ENCODE results near the gene PRICKLE2.
A peak's percentile ranks its signal among the peaks of the same experiment; 100 is the strongest.

PRICKLE2 gene

DNA sequence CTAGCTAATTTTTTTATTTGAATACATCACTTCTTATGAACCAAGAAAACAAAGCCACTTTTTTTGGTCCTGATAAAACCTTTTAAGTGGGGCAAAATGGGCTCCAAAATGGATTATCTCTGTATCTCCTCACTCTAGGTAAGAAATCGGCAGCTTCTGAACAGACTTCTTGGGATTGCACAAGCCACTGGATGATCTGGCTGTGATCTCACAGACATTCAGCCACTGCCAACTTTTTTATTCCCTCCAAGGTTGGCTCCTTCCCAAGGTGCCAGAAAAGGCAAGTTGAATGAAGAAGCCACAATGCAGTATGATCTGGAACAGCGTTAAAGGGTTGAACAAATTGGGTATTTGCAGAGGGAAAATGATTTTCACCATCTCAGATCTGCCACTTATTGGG lies 73.2 kb downstream of the PRICKLE2 start:
- no peak overlapping the region for H3K4me3 ChIP-seq (ENCODE audit: low read length)
- TF ChIP-seq, protein P1, sequence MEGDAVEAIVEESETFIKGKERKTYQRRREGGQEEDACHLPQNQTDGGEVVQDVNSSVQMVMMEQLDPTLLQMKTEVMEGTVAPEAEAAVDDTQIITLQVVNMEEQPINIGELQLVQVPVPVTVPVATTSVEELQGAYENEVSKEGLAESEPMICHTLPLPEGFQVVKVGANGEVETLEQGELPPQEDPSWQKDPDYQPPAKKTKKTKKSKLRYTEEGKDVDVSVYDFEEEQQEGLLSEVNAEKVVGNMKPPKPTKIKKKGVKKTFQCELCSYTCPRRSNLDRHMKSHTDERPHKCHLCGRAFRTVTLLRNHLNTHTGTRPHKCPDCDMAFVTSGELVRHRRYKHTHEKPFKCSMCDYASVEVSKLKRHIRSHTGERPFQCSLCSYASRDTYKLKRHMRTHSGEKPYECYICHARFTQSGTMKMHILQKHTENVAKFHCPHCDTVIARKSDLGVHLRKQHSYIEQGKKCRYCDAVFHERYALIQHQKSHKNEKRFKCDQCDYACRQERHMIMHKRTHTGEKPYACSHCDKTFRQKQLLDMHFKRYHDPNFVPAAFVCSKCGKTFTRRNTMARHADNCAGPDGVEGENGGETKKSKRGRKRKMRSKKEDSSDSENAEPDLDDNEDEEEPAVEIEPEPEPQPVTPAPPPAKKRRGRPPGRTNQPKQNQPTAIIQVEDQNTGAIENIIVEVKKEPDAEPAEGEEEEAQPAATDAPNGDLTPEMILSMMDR (IDR thresholded peaks at IDR 0.05; ENCODE audit: insufficient read depth, low read depth, low read length, missing control alignments): no peak
- peak; percentile 90 for DNase-seq (ENCODE audit: low read depth)

DNA sequence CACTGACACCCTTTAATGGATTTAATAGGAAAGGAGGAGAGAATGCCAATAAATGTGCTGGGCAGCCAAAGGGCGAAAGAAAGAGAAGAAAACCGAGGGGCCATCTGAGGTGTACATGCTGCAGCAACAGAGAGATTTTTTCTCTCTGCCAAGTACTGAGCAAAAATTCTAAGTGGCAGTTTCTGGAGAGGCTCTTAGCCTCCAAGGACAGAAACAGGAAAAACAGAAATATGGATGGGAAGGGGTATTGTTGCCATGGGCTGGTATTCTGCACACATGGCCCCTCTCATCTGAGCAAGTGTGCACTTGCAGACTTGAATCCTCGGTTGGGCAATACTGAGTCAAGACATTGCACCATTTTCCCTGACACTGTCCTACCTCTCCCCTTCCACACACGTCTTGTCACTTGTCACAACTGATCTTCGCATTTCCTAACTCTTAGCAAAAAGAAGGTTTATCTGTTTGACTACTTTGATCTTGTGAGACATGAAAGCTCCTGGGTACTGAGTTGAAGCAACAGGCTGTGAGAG lies 73.9 kb downstream of the PRICKLE2 start:
- DNase-seq (ENCODE audit: low read depth): peak; percentile 91
- no peak overlapping the region for H3K4me3 ChIP-seq (ENCODE audit: low read length)
- TF ChIP-seq, protein P1 (IDR thresholded peaks at IDR 0.05; ENCODE audit: insufficient read depth, low read depth, low read length, missing control alignments): no peak

DNA sequence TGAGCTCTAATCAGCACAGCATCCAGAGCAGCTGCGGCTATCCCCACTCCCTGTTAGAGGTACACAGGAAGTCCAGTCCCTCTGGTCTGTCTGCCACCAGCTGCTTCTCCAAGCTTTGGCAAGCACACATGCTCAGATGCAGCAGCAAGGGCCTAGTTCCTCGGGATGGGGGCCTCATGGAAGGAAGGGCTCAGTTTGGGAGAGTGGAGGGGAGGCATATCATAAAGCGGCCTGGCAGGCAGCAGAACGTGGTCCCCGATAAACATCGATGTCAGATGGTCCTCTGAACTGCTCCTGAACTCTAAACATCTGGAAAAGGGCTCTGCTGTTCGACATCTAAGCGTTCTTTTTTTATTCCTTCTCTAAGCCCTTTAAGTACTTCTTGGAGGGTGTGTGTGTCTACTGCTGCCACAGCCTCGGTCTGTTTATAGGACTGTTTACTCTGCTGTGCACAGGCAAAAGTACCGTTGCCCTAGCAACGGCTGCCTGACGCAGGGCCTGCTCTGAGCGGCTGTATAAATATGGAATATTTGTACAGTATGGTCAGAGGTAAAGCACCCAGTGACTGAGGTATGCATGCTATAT lies 74.6 kb downstream of the PRICKLE2 start:
- TF ChIP-seq, protein P1 (IDR thresholded peaks at IDR 0.05; ENCODE audit: insufficient read depth, low read depth, low read length, missing control alignments): no peak
- H3K4me3 ChIP-seq (ENCODE audit: low read length): no peak overlapping the region
- peak; percentile 80 for DNase-seq (ENCODE audit: low read depth)

DNA sequence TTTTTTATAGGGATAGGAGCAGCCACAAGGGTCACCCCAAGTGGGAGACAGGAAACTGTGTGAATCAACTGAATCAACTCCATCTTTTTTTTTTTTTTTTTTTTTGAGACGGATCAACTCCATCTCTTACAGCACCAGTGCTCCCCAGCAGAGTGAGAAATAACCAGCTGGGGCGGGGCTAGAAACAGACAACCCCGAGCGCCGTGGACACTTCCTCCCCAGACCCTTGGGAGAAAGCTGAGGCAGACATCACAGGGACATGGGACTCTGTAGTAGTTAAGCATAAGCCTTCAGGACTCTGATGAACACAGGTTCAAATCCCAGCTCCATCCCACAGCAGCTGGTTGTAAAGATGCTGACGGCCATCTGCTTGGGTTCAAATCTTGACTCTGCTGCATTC lies 75.4 kb downstream of the PRICKLE2 start:
- TF ChIP-seq, protein P1 (IDR thresholded peaks at IDR 0.05; ENCODE audit: insufficient read depth, low read depth, low read length, missing control alignments): no peak
- H3K4me3 ChIP-seq (ENCODE audit: low read length): no peak overlapping the region
- no peak for DNase-seq (ENCODE audit: low read depth)

DNA sequence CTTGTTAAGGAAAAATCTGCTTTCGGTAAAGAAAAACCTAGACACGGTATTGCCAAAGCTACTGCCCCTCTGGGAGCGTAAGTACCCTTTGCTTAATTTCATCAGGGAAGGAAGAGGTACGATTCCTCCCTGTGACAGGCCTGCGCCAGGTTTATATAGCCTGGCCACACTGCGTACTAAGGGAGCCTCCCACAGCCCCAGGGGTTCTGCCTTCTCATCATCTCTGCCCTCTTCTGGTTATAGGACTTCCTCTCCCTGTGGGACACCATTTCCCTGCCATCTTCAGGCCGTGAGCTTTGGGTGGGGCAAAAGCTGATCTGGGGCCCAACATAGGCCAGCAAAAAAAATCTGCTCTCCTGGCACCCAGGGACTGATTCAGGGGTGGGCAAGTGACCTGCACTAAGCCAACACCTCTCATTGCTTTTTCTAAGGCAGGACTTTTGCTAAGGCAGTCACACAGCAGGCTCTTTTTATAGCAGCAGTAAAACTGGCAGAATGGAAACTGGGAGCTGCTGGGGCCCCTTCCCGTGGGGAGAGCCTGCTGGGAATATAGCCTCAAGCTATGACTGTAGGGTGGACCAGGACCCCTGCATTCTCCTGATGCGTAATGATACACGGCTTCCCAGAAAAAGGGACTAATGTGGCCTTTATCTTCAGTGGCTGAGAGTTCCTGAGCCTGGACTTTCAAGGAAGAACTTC lies 76.2 kb downstream of the PRICKLE2 start:
- no peak for DNase-seq (ENCODE audit: low read depth)
- TF ChIP-seq, protein P1 (IDR thresholded peaks at IDR 0.05; ENCODE audit: insufficient read depth, low read depth, low read length, missing control alignments): no peak
- no peak overlapping the region for H3K4me3 ChIP-seq (ENCODE audit: low read length)

DNA sequence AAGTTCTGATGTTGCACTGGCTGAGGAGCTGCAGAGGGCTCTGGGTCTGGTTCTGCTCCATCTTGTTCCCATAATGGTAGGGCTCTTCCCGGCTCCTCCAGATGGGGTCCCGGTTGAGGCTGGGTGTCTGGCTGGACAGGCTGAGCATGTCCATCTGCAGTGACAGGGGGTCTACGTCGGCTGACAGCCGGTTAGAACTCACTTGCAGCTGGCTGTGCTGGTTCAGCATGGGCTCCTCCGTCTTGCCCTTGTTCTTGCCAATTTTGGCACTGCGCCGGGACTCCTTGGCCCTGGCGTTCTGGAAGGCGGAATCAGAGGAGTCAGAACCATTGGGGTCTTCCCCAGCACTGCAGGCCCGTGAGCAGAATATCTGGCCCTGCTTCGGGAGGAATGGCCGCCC lies 78.1 kb downstream of the PRICKLE2 start:
- TF ChIP-seq, protein P1 (IDR thresholded peaks at IDR 0.05; ENCODE audit: insufficient read depth, low read depth, low read length, missing control alignments): no peak
- H3K4me3 ChIP-seq (ENCODE audit: low read length): no peak overlapping the region
- DNase-seq (ENCODE audit: low read depth): no peak

All from epithelial cell of esophagus (primary cell).